Suprapubic skin (tissue), 3 donors: ENCODE results near the gene PTPMT1.

ENCODE experiments used
- CTCF ChIP-seq, 2 donors: fragments of 200-600 bp in 1 of 2; fragments of 450-650 bp in 1 of 2; sonication (generic) in 1 of 2; IDR thresholded peaks; one replicate each; pipeline ENCODE4 v1.5.1; 2016 to 2019; ENCODE audit warnings: antibody characterized with exemption in 2 of 2, mild to moderate bottlenecking in 1 of 2, moderate library complexity in 1 of 2
- EP300 ChIP-seq: sonication (generic); formaldehyde crosslinking; IDR thresholded peaks from one replicate; pipeline ENCODE4 v1.6.1; 2017; ENCODE audit warnings: antibody characterized with exemption
- POLR2A ChIP-seq, 2 donors: fragments of 450-650 bp; IDR thresholded peaks; one replicate each; pipeline ENCODE4 v1.6.1; 2017; ENCODE audit warnings: antibody characterized with exemption in 2 of 2, mild to moderate bottlenecking in 2 of 2, moderate library complexity in 2 of 2

DNA sequence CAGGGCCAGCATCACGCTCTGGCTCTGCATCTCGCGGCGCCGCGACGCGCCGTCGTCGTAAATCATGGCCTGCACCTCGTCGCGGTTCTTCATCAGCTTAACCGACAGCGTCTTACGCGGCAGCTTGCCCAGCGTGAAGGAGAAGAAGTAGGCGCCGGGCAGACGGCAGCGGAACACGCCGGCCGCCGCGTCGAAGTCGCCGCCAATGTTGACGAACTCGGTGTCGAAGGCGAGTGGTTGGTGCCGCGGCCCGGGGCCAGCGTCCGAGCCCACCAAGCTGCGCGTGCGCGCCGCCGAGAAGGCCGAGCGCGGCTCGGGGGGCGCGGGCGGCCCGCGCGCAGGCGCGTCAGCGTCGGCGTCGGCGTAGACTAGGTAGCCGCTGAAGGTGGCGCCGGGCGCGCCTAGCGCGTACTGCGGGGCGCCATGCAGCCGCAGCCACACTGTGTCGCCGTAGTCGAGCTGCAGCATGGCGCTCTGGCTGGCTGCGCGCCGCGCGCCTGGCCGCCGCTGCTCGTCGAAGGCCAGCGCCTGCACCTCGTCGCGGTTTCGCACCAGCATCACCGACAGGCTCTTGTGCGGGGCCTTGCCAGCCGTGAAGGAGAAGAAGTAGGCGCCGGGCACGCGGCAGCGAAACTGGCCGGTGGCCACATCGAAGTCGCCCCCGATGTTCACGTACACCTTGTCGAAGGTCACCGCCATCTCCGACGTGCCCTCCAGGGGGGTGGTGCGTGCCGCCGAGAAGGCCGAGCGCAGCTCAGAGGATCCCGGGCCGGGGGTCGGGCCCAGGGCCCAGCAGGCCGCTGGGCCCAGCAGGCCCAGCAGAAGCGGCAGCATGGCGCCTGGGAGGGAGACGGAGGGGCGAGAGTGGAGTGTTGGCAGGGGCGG is 24.8 kb downstream of the PTPMT1 start:
- TF ChIP-seq CTCF (IDR thresholded peaks at IDR 0.05) (no peak), EP300 (no peak), POLR2A (IDR thresholded peaks at IDR 0.05) (no peak)
